Upper lobe of right lung (tissue), 1 donor: ENCODE results near the gene LZTS2. TPM values are rescaled to one million over a fixed set of nuclear protein-coding genes. Genes with fewer than 3 reads are reported as not detected.
A peak's percentile ranks its signal among the peaks of the same experiment; 100 is the strongest.

Experiments
- ATAC-seq: fragments of 200-7000 bp; cut with Tn5 transposase; one replicate; pipeline ENCODE4 v1.9.1; 2020; ENCODE audit warnings: mild to moderate bottlenecking, moderate library complexity
- DNase-seq: peaks from one replicate; pipeline ENCODE4 v3.0.0-alpha.2; 2020
- H3K27ac ChIP-seq: fragments of 200-600 bp; one replicate; pipeline ENCODE4 v1.8.0; 2022
- H3K27me3 ChIP-seq: fragments of 200-600 bp; one replicate; pipeline ENCODE4 v1.8.0; 2022; ENCODE audit warnings: mild to moderate bottlenecking
- H3K36me3 ChIP-seq: fragments of 200-600 bp; one replicate; pipeline ENCODE4 v1.8.0; 2022
- H3K4me1 ChIP-seq: fragments of 200-600 bp; one replicate; pipeline ENCODE4 v1.8.0; 2022
- H3K4me3 ChIP-seq: fragments of 200-600 bp; one replicate; pipeline ENCODE4 v1.8.0; 2022; ENCODE audit warnings: mild to moderate bottlenecking
- H3K9me3 ChIP-seq: fragments of 200-600 bp; one replicate; pipeline ENCODE4 v1.8.0; 2022
- intact Hi-C: fragments of 100-400 bp; cut with DNase I; formaldehyde crosslinking; loops from one replicate; pipeline ENCODE4 v1.11.0; 2022
- long read RNA-seq: library from polyadenylated mRNA; unstranded; transcript quantifications from one replicate; pipeline ENCODE4 v2.0.0, GENCODE V29; 2021
- total RNA-seq: library from RNA; stranded (reverse); fragmentation: NEBNext Ultra II Directional; extraction: Animal tissue kit (Norgen Biotek cat#: 25700); gene quantifications from one replicate; pipeline ENCODE4 v1.2.1, GENCODE V29; 2021
- TF ChIP-seq, protein P1 (sequence below): fragments of 200-600 bp; IDR thresholded peaks from one replicate; pipeline ENCODE4 v1.8.0; 2022; ENCODE audit warnings: antibody characterized with exemption
- donor health status: DM: no; HTN: yes; CAD: no; lungs with severe emphysema.

The LZTS2 gene, protein sequence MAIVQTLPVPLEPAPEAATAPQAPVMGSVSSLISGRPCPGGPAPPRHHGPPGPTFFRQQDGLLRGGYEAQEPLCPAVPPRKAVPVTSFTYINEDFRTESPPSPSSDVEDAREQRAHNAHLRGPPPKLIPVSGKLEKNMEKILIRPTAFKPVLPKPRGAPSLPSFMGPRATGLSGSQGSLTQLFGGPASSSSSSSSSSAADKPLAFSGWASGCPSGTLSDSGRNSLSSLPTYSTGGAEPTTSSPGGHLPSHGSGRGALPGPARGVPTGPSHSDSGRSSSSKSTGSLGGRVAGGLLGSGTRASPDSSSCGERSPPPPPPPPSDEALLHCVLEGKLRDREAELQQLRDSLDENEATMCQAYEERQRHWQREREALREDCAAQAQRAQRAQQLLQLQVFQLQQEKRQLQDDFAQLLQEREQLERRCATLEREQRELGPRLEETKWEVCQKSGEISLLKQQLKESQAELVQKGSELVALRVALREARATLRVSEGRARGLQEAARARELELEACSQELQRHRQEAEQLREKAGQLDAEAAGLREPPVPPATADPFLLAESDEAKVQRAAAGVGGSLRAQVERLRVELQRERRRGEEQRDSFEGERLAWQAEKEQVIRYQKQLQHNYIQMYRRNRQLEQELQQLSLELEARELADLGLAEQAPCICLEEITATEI
- 50.0 TPM for total RNA-seq
- long read RNA-seq, full-length matches to known transcripts, result 41 of 237 reads
- long read RNA-seq, partial matches to known transcripts, result 37 of 237 reads
- long read RNA-seq, other reads (novel, unspliced or antisense), result 159 of 237 reads

DNA sequence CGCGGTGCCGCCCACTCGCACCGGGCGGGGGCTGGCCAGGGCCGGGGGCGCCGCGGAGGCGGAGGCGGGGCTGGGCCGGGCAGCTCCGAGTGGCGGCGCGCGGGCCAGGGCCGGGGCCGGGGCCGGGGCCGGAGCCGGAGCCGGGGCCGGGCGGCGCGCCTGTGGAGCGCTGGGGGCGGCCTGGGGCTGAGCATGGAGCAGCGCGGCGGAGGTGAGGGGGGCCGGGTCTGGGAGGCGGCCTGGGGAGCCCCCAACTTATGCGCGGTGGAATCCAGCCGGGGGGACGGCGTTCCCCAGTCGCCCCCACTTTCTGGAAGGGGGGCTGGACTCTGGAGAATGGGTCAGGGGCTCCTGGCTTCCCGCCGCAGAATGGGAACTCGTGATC, at the start of gene LZTS2:
Gene LZTS2, plus strand, starts transcription at position 67 of the 385 bp plus-strand sequence. CDS start 2,731 bp downstream, outside the sequence.
- Histone ChIP-seq H3K36me3 (peaks cover 22% of the 10 kb centered on the region), H3K4me3 (peak within 1 kb of the TSS; percentile 92), H3K27me3 (no peaks in the 10 kb centered on the region), H3K9me3 (no peaks in the 10 kb centered on the region), H3K27ac (peak within 1 kb of the TSS; percentile 99), H3K4me1 (peaks cover 43% of the 10 kb centered on the region)
- TF ChIP-seq, protein P1, sequence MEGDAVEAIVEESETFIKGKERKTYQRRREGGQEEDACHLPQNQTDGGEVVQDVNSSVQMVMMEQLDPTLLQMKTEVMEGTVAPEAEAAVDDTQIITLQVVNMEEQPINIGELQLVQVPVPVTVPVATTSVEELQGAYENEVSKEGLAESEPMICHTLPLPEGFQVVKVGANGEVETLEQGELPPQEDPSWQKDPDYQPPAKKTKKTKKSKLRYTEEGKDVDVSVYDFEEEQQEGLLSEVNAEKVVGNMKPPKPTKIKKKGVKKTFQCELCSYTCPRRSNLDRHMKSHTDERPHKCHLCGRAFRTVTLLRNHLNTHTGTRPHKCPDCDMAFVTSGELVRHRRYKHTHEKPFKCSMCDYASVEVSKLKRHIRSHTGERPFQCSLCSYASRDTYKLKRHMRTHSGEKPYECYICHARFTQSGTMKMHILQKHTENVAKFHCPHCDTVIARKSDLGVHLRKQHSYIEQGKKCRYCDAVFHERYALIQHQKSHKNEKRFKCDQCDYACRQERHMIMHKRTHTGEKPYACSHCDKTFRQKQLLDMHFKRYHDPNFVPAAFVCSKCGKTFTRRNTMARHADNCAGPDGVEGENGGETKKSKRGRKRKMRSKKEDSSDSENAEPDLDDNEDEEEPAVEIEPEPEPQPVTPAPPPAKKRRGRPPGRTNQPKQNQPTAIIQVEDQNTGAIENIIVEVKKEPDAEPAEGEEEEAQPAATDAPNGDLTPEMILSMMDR, result no peak
- ATAC-seq, result no peak
- no peak for DNase-seq
- intact Hi-C loops, result no loop called here

DNA sequence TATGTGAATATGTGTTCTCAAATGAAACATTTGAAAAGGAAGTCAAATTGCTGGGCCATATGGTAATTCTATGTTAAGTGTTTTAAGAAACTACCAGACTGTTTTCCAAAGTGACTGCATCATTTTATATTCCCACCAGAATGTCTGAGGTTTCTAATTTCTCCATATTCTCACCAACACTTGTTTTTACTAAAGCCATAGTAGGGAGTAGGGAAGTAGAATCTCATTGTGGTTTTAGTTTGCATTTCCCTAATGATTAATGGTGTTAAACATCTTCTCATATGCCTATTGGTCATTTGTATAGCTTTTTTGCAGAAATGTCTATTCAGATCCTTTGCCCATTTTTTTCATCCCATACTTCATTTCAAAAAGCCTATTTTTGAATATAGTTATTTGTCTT, 39.4 kb upstream of the LZTS2 start:
- TF ChIP-seq, protein P1, result no peak
- Histone ChIP-seq H3K4me1 (no peaks in the 10 kb centered on the region), H3K27ac (no peak overlapping the region), H3K36me3 (peaks cover 91% of the 10 kb centered on the region), H3K4me3 (no peak overlapping the region), H3K27me3 (no peaks in the 10 kb centered on the region), H3K9me3 (no peaks in the 10 kb centered on the region)
- intact Hi-C loops, result no loop called here
- DNase-seq, result no peak
- ATAC-seq, result no peak

DNA sequence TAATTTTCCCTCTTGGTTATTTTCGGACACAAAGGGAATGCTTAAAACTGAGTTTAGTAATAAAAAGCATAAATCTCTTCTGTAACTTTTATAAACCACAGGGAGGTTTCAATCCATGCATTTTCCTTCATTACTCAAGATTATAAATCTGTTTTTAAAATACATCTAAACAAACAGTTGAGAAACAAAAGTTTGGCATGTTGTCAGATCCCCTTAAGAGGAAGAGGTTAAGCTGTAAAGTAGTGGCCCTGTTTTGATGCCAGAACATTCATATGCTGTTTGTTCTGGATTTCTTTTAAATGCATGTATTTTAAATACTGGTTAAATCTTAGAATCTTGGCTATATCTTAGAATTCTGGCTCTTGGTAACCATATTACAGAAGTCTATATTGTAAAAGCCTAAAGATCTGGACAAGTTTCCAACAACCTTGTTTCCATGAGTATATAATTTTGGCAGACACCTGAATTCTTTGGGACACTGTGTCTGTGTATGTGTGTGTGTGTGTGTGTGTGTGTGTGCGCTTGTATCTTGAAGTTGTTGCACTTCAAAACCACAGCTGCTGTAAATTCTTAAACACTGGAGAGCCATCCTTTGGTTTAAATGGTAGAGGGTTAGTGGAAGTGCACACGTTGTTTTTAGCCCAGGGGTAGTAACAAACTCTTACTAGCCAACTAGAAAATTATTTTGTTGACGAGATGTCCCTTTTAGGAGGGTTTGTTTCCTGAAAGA, 37.1 kb upstream of the LZTS2 start:
- TF ChIP-seq, protein P1, result no peak
- DNase-seq (no peak), ATAC-seq (no peak)
- H3K36me3 ChIP-seq, result peaks cover 79% of the 10 kb centered on the region
- H3K9me3 ChIP-seq, result no peaks in the 10 kb centered on the region
- no peaks in the 10 kb centered on the region for H3K27me3 ChIP-seq
- no peaks in the 10 kb centered on the region for H3K4me1 ChIP-seq
- no peak overlapping the region for H3K4me3 ChIP-seq
- no peak overlapping the region for H3K27ac ChIP-seq
- intact Hi-C loops, result no loop called here

DNA sequence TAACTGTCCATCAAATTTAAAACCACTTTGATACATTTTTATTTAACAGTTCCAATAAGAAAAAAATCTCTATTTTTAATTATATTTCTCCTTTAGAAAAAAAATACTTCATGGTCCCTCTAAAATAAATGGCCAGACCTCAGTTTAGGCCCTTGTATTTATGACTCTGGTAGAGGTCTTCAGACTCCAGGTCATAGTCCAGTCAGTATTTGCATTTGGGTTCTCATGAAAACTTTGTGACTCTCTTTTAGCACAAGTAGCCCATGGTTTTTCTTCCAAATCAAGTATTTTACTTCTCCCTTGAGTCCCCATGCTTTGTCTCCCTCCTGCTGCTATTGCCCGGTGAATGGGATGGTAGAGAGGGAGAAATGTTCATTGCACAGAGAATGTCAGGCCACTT, 35.8 kb upstream of the LZTS2 start:
- H3K27ac ChIP-seq, result no peak overlapping the region
- intact Hi-C loops, result no loop called here
- H3K36me3 ChIP-seq, result peaks cover 66% of the 10 kb centered on the region
- no peaks in the 10 kb centered on the region for H3K9me3 ChIP-seq
- TF ChIP-seq, protein P1, result no peak
- H3K4me3 ChIP-seq, result no peak overlapping the region
- no peaks in the 10 kb centered on the region for H3K27me3 ChIP-seq
- DNase-seq, result no peak
- peaks cover 5% of the 10 kb centered on the region for H3K4me1 ChIP-seq
- ATAC-seq, result no peak

DNA sequence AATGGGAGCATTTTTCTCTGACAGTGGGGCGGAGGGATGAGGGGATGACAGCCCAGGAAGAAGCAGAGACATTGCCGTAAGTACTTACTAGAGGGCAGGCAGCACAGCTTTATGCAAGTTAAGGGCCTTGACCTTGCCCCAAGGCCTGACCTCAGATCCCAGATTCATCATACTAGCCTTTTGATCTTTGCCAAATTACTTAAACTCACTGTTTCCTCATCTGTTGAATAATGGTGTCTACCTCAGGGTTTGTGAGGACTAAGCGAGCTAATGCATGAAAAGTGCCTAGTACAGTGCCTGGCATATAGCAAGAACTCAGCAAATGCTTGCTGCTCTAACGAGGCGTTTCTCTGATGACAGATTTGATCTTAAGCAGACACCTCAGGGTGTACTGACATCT, 33.8 kb upstream of the LZTS2 start:
- Histone ChIP-seq H3K4me1 (peaks cover 13% of the 10 kb centered on the region), H3K4me3 (no peak overlapping the region), H3K27me3 (no peaks in the 10 kb centered on the region), H3K27ac (no peak overlapping the region), H3K36me3 (peaks cover 46% of the 10 kb centered on the region), H3K9me3 (no peaks in the 10 kb centered on the region)
- TF ChIP-seq, protein P1, result no peak
- intact Hi-C loops, result no loop called here
- no peak for ATAC-seq
- DNase-seq, result no peak
